ENCODE results near the gene TIMM8A. TPM values are rescaled to one million over a fixed set of nuclear protein-coding genes. Genes with fewer than 3 reads are reported as not detected.

TIMM8A gene
- total and polyA plus RNA-seq, 2 of the 13 experiments (the other 11 are each of a cell fraction or from before 2014, with no cell fraction given): 6.1 to 25.5 TPM

DNA sequence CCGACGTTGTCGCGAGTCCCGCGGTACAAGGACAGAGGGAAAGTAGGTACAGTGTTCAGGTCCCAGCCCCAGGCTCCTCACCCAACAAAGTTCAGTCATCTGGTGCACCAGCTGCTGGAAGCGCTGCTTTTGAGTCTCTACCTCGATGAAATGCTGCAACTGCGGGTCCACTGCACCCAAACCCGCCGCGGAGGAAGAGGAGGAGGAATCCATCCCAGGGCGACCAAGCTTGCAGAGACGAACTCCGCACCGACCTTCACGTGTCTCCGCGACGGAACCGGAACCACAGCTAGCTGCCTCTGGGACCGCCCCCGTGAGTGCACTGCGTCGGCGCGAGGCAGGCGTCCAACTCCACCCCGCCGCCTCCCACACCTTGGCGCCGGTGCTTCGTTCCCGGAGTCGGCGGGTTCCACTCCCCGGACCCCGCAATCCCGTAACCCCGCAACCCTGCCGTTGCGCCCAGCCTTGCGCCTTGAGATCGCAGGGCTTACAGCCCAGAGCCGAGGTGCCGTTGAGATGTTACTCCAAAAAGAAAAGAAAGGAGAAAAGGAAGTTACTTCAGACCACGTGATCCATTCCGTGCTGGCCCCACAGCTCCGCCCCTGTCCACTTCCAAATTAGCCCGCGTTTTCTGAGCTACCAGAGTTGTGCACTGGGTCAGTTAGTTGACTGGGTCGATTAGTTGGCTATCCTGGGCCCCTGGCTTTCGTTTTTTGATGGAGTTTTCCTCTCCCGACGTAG lies at the start of gene TIMM8A (continued):
- TF ChIP-seq BRD4 (CRISPR knock-in tag; IDR thresholded peaks at IDR 0.05): no peak
- TF ChIP-seq GATAD1 (CRISPR knock-in tag; IDR thresholded peaks at IDR 0.05): peak; percentile 80
- TF ChIP-seq LCORL (IDR thresholded peaks at IDR 0.05): no peak
- TF ChIP-seq LCORL (CRISPR knock-in tag; IDR thresholded peaks at IDR 0.05): 0 out of 2 replicates have a peak, but pooled peaks have one; percentile 16
- TF ChIP-seq HOXA7 (CRISPR knock-in tag; IDR thresholded peaks at IDR 0.05): no peak
- TF ChIP-seq, protein P1, sequence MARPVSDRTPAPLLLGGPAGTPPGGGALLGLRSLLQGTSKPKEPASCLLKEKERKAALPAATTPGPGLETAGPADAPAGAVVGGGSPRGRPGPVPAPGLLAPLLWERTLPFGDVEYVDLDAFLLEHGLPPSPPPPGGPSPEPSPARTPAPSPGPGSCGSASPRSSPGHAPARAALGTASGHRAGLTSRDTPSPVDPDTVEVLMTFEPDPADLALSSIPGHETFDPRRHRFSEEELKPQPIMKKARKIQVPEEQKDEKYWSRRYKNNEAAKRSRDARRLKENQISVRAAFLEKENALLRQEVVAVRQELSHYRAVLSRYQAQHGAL (CRISPR knock-in tag; IDR thresholded peaks at IDR 0.05; ENCODE audit: not compliant biosample characterization): no peak
- no peak for TF ChIP-seq ZBTB3 (CRISPR knock-in tag; IDR thresholded peaks at IDR 0.05; ENCODE audit: borderline replicate concordance, low read depth)
- no peak for TF ChIP-seq PITX1 (CRISPR knock-in tag; IDR thresholded peaks at IDR 0.05)
- TF ChIP-seq HNRNPLL (IDR thresholded peaks at IDR 0.05; ENCODE audit: low read depth, low read length, poor library complexity, severe bottlenecking): peak; percentile 50
- TF ChIP-seq, protein P2, sequence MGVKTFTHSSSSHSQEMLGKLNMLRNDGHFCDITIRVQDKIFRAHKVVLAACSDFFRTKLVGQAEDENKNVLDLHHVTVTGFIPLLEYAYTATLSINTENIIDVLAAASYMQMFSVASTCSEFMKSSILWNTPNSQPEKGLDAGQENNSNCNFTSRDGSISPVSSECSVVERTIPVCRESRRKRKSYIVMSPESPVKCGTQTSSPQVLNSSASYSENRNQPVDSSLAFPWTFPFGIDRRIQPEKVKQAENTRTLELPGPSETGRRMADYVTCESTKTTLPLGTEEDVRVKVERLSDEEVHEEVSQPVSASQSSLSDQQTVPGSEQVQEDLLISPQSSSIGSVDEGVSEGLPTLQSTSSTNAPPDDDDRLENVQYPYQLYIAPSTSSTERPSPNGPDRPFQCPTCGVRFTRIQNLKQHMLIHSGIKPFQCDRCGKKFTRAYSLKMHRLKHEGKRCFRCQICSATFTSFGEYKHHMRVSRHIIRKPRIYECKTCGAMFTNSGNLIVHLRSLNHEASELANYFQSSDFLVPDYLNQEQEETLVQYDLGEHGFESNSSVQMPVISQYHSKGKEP (CRISPR knock-in tag; IDR thresholded peaks at IDR 0.05): no peak
- TF ChIP-seq KMT2A (CRISPR knock-in tag; IDR thresholded peaks at IDR 0.05): peak; percentile 67; the same call in 1 of the 2 replicates
- no peak for TF ChIP-seq CENPX (CRISPR knock-in tag; IDR thresholded peaks at IDR 0.05)
- peak; percentile 84 for TF ChIP-seq RAD51 (IDR thresholded peaks at IDR 0.05; ENCODE audit: borderline replicate concordance)
- TF ChIP-seq ZMAT3 (CRISPR knock-in tag; conservative IDR thresholded peaks at IDR 0.05): no peak; the same call in 1 of the 2 replicates
- no peak for TF ChIP-seq ZFP62 (CRISPR knock-in tag; IDR thresholded peaks at IDR 0.05)
- TF ChIP-seq ZNF143 (CRISPR knock-in tag; IDR thresholded peaks at IDR 0.05): peak; percentile 34; the same call in 1 of the 2 replicates
- TF ChIP-seq ELF1 (CRISPR knock-in tag; IDR thresholded peaks at IDR 0.05): peak; percentile 57
- TF ChIP-seq ZNF160 (CRISPR knock-in tag; IDR thresholded peaks at IDR 0.05): no peak
- no peak for TF ChIP-seq FLYWCH1 (CRISPR knock-in tag; IDR thresholded peaks at IDR 0.05)
- no peak for TF ChIP-seq U2AF2 (IDR thresholded peaks at IDR 0.05; ENCODE audit: low read depth, low read length)
- TF ChIP-seq, protein P3, sequence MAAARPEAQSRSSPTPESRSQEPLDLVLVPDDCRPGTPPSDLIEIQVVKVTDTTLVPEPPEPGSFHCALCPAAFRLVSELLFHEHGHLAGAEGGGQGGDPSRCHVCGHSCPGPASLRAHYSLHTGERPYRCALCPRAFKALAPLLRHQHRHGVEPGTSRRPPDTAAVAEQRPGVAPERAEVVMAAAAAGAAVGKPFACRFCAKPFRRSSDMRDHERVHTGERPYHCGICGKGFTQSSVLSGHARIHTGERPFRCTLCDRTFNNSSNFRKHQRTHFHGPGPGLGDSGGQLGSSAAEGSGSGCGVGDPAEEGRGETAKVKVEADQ (CRISPR knock-in tag; IDR thresholded peaks at IDR 0.05; ENCODE audit: borderline replicate concordance): no peak
- TF ChIP-seq, protein P4, sequence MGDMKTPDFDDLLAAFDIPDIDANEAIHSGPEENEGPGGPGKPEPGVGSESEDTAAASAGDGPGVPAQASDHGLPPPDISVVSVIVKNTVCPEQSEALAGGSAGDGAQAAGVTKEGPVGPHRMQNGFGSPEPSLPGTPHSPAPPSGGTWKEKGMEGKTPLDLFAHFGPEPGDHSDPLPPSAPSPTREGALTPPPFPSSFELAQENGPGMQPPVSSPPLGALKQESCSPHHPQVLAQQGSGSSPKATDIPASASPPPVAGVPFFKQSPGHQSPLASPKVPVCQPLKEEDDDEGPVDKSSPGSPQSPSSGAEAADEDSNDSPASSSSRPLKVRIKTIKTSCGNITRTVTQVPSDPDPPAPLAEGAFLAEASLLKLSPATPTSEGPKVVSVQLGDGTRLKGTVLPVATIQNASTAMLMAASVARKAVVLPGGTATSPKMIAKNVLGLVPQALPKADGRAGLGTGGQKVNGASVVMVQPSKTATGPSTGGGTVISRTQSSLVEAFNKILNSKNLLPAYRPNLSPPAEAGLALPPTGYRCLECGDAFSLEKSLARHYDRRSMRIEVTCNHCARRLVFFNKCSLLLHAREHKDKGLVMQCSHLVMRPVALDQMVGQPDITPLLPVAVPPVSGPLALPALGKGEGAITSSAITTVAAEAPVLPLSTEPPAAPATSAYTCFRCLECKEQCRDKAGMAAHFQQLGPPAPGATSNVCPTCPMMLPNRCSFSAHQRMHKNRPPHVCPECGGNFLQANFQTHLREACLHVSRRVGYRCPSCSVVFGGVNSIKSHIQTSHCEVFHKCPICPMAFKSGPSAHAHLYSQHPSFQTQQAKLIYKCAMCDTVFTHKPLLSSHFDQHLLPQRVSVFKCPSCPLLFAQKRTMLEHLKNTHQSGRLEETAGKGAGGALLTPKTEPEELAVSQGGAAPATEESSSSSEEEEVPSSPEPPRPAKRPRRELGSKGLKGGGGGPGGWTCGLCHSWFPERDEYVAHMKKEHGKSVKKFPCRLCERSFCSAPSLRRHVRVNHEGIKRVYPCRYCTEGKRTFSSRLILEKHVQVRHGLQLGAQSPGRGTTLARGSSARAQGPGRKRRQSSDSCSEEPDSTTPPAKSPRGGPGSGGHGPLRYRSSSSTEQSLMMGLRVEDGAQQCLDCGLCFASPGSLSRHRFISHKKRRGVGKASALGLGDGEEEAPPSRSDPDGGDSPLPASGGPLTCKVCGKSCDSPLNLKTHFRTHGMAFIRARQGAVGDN (CRISPR knock-in tag; IDR thresholded peaks at IDR 0.05): peak; percentile 85
- TF ChIP-seq SSRP1 (CRISPR knock-in tag; IDR thresholded peaks at IDR 0.05): no peak
- no peak for TF ChIP-seq NR2C2 (CRISPR knock-in tag; IDR thresholded peaks at IDR 0.05; ENCODE audit: borderline replicate concordance)

All from HepG2 (cell line).